Activated CD4-positive, alpha-beta T cell treated with anti-CD3 and anti-CD28 coated beads, Interleukin-2, Interleukin-4, amounts not matched to agents 100 ng/mL and 50 ng/mL, durations not matched to agents 16 hours and 8 hours (primary cell): ENCODE data around the gene BMP2K.
A peak's percentile ranks its signal among the peaks of the same experiment; 100 is the strongest.
"Not testable (repeated sequence)": the region's sequence is repeated elsewhere in the genome, so short reads cannot be mapped to it uniquely, and the experiment has no call there.

Source experiments
- DNase-seq: peaks from one replicate; pipeline ENCODE4 v3.0.0-alpha.2; 2020; ENCODE audit warnings: low spot score

BMP2K gene

GRCh38 chr4:78864405-78865024, 88.4 kb downstream of the BMP2K start:
- peak; percentile 67 for DNase-seq

GRCh38 chr4:78865451-78865850, 89.3 kb downstream of the BMP2K start:
- DNase-seq = no peak

GRCh38 chr4:78868712-78869111, 92.6 kb downstream of the BMP2K start:
- DNase-seq = not testable (repeated sequence)

GRCh38 chr4:78870056-78870455, 93.9 kb downstream of the BMP2K start:
- DNase-seq = no peak

- no peak for DNase-seq
Measured at GRCh38 chr4:78876568-78877320, 100.6 kb downstream of the BMP2K start.

GRCh38 chr4:78878031-78878430, 101.9 kb downstream of the BMP2K start:
- no peak for DNase-seq

- DNase-seq = no peak
Measured at GRCh38 chr4:78880874-78881492, 104.8 kb downstream of the BMP2K start.

- no peak for DNase-seq
Measured at GRCh38 chr4:78885598-78885997, 109.4 kb downstream of the BMP2K start.

GRCh38 chr4:78889955-78890354, 113.8 kb downstream of the BMP2K start:
- no peak for DNase-seq

- DNase-seq = no peak
Measured at GRCh38 chr4:78899302-78899701, 123.2 kb downstream of the BMP2K start.

GRCh38 chr4:78901882-78902281, 125.7 kb downstream of the BMP2K start:
- no peak for DNase-seq

GRCh38 chr4:78902298-78902697, 126.1 kb downstream of the BMP2K start:
- DNase-seq = no peak

GRCh38 chr4:78904143-78904542, 128.0 kb downstream of the BMP2K start:
- DNase-seq = no peak

GRCh38 chr4:78907638-78908037, 131.5 kb downstream of the BMP2K start:
- no peak for DNase-seq

GRCh38 chr4:78908974-78909373, 132.8 kb downstream of the BMP2K start:
- DNase-seq = not testable (repeated sequence)

GRCh38 chr4:78910612-78911011, 134.5 kb downstream of the BMP2K start:
- DNase-seq = no peak

- no peak for DNase-seq
Measured at GRCh38 chr4:78922207-78922606, 146.1 kb downstream of the BMP2K start.

GRCh38 chr4:78923464-78924312, 147.5 kb downstream of the BMP2K start:
- DNase-seq = no peak

GRCh38 chr4:78926826-78927225, 150.7 kb downstream of the BMP2K start:
- DNase-seq = no peak

GRCh38 chr4:78928835-78929234, 152.7 kb downstream of the BMP2K start:
- DNase-seq = no peak

GRCh38 chr4:78930016-78930629, 154.0 kb downstream of the BMP2K start:
- no peak for DNase-seq

GRCh38 chr4:78936989-78937388, 160.8 kb downstream of the BMP2K start:
- no peak for DNase-seq
